Activated naive CD4-positive, alpha-beta T cell treated with anti-CD3 and anti-CD28 coated beads, Interleukin-2, amount 10 ng/mL, durations not matched to agents 7 days and 5 days (primary cell): ENCODE measurements around the gene ARID3B.
"Not testable (repeated sequence)": the region's sequence is repeated elsewhere in the genome, so short reads cannot be mapped to it uniquely, and the experiment has no call there.

Experiments
- CTCF ChIA-PET: fragments of 350-600 bp; sonication (Branson Sonifier 250); formaldehyde crosslinking; loops from one replicate; lab custom pipeline; 2021; ENCODE audit warnings: antibody characterized with exemption; lab: Charles Lee
- DNase-seq: peaks from one replicate; pipeline ENCODE4 v3.0.0-alpha.2; 2020
- H3K27ac Mint-ChIP-seq: one replicate; pipeline ENCODE4 v1.8.0; 2021; ENCODE audit warnings: mild to moderate bottlenecking, moderate library complexity, mixed read lengths
- H3K27me3 Mint-ChIP-seq: one replicate; pipeline ENCODE4 v1.8.0; 2021; ENCODE audit warnings: mild to moderate bottlenecking, mixed read lengths
- H3K36me3 Mint-ChIP-seq: one replicate; pipeline ENCODE4 v1.8.0; 2021; ENCODE audit warnings: mixed read lengths
- H3K4me1 Mint-ChIP-seq: one replicate; pipeline ENCODE4 v1.8.0; 2021; ENCODE audit warnings: mixed read lengths
- H3K4me3 Mint-ChIP-seq: one replicate; pipeline ENCODE4 v1.8.0; 2021; ENCODE audit warnings: mild to moderate bottlenecking, moderate library complexity, mixed read lengths
- H3K9me3 Mint-ChIP-seq: one replicate; pipeline ENCODE4 v1.8.0; 2021; ENCODE audit warnings: mixed read lengths

The ARID3B gene

GRCh38 chr15:74540761-74541493, at the start of gene ARID3B:
ARID3B (plus strand) TSS chr15:74541220; CDS start chr15:74543937, 2,717 bp downstream.
- Mint-ChIP-seq H3K36me3 (peaks cover 36% of the 10 kb centered on the region), H3K4me3 (peak within 1 kb of the TSS; percentile 93), H3K27ac (peak within 1 kb of the TSS; percentile 97), H3K4me1 (peaks cover 53% of the 10 kb centered on the region), H3K9me3 (no peaks in the 10 kb centered on the region), H3K27me3 (no peaks in the 10 kb centered on the region)
- CTCF ChIA-PET, result interaction anchor here (1.7 to 2.2 kb wide), 2 partner anchors 77 to 165 kb away, joined by 6 to 11 read pairs; no protein-coding TSS in a partner anchor
- peak; percentile 98 for DNase-seq

- no peak for DNase-seq
- Mint-ChIP-seq H3K36me3 (peaks cover 3% of the 10 kb centered on the region), H3K4me3 (no peak overlapping the region), H3K9me3 (no peaks in the 10 kb centered on the region), H3K27me3 (no peaks in the 10 kb centered on the region), H3K27ac (no peak overlapping the region), H3K4me1 (no peaks in the 10 kb centered on the region)
- CTCF ChIA-PET, result no interaction called here
These were observed 44.4 kb upstream of the ARID3B start for GRCh38 chr15:74496648-74497047.

GRCh38 chr15:74497584-74497983, 43.4 kb upstream of the ARID3B start:
- Mint-ChIP-seq H3K27ac (no peak overlapping the region), H3K4me3 (no peak overlapping the region), H3K27me3 (no peaks in the 10 kb centered on the region), H3K36me3 (no peaks in the 10 kb centered on the region), H3K4me1 (no peaks in the 10 kb centered on the region), H3K9me3 (no peaks in the 10 kb centered on the region)
- DNase-seq, result no peak
- CTCF ChIA-PET, result no interaction called here

- H3K27me3 Mint-ChIP-seq, result no peaks in the 10 kb centered on the region
- peaks cover 8% of the 10 kb centered on the region for H3K36me3 Mint-ChIP-seq
- DNase-seq, result no peak
- H3K4me1 Mint-ChIP-seq, result no peaks in the 10 kb centered on the region
- H3K4me3 Mint-ChIP-seq, result no peak overlapping the region
- no peak overlapping the region for H3K27ac Mint-ChIP-seq
- CTCF ChIA-PET, result interaction anchor here (1.2 kb wide), 1 partner anchor 10 kb away, joined by 4 read pairs; no protein-coding TSS in a partner anchor
- no peaks in the 10 kb centered on the region for H3K9me3 Mint-ChIP-seq
These were observed 41.7 kb upstream of the ARID3B start for GRCh38 chr15:74499366-74499765.

GRCh38 chr15:74500401-74500800, 40.6 kb upstream of the ARID3B start:
- Mint-ChIP-seq H3K27ac (no peak overlapping the region), H3K4me1 (no peaks in the 10 kb centered on the region), H3K4me3 (no peak overlapping the region), H3K36me3 (peaks cover 8% of the 10 kb centered on the region), H3K27me3 (no peaks in the 10 kb centered on the region), H3K9me3 (no peaks in the 10 kb centered on the region)
- CTCF ChIA-PET, result interaction anchor here (0.5 kb wide), 1 partner anchor 59 kb away, joined by 3 read pairs; no protein-coding TSS in a partner anchor
- no peak for DNase-seq

GRCh38 chr15:74502301-74502700, 38.7 kb upstream of the ARID3B start:
- no peak for DNase-seq
- CTCF ChIA-PET, result interaction anchor here (0.6 kb wide), 1 partner anchor 147 kb away, joined by 3 read pairs; no protein-coding TSS in a partner anchor
- H3K4me1 Mint-ChIP-seq, result no peaks in the 10 kb centered on the region
- H3K4me3 Mint-ChIP-seq, result no peak overlapping the region
- no peak overlapping the region for H3K27ac Mint-ChIP-seq
- H3K36me3 Mint-ChIP-seq, result peaks cover 8% of the 10 kb centered on the region
- H3K9me3 Mint-ChIP-seq, result no peaks in the 10 kb centered on the region
- H3K27me3 Mint-ChIP-seq, result no peaks in the 10 kb centered on the region

- H3K4me1 Mint-ChIP-seq, result no peaks in the 10 kb centered on the region
- H3K9me3 Mint-ChIP-seq, result no peaks in the 10 kb centered on the region
These were observed 36.6 kb upstream of the ARID3B start for GRCh38 chr15:74504418-74504817.

GRCh38 chr15:74504836-74505235, 36.2 kb upstream of the ARID3B start:
- H3K27me3 Mint-ChIP-seq, result no peaks in the 10 kb centered on the region
- no peaks in the 10 kb centered on the region for H3K9me3 Mint-ChIP-seq
- H3K4me3 Mint-ChIP-seq, result no peak overlapping the region
- H3K4me1 Mint-ChIP-seq, result no peaks in the 10 kb centered on the region
- no peak for DNase-seq
- H3K27ac Mint-ChIP-seq, result no peak overlapping the region
- CTCF ChIA-PET, result no interaction called here
- H3K36me3 Mint-ChIP-seq, result peaks cover 10% of the 10 kb centered on the region

More at GRCh38 chr15:74504418-74504817, 36.6 kb upstream of the ARID3B start:
- H3K27me3 Mint-ChIP-seq, result no peaks in the 10 kb centered on the region
- no peak for DNase-seq
- H3K27ac Mint-ChIP-seq, result no peak overlapping the region
- no peak overlapping the region for H3K4me3 Mint-ChIP-seq
- peaks cover 9% of the 10 kb centered on the region for H3K36me3 Mint-ChIP-seq
- CTCF ChIA-PET, result interaction anchor here (1.1 kb wide), 1 partner anchor 130 kb away, joined by 3 read pairs; no protein-coding TSS in a partner anchor

GRCh38 chr15:74505837-74506514, 35.0 kb upstream of the ARID3B start:
- H3K36me3 Mint-ChIP-seq, result peaks cover 10% of the 10 kb centered on the region
- CTCF ChIA-PET, result no interaction called here
- H3K27me3 Mint-ChIP-seq, result no peaks in the 10 kb centered on the region
- peaks cover 2% of the 10 kb centered on the region for H3K4me1 Mint-ChIP-seq
- H3K27ac Mint-ChIP-seq, result no peak overlapping the region
- no peak overlapping the region for H3K4me3 Mint-ChIP-seq
- no peak for DNase-seq
- no peaks in the 10 kb centered on the region for H3K9me3 Mint-ChIP-seq

GRCh38 chr15:74506515-74506840, 34.5 kb upstream of the ARID3B start:
- Mint-ChIP-seq H3K4me3 (no peak overlapping the region), H3K36me3 (peaks cover 13% of the 10 kb centered on the region), H3K9me3 (no peaks in the 10 kb centered on the region), H3K4me1 (peaks cover 7% of the 10 kb centered on the region), H3K27me3 (no peaks in the 10 kb centered on the region), H3K27ac (no peak overlapping the region)
- CTCF ChIA-PET, result no interaction called here
- DNase-seq, result no peak

GRCh38 chr15:74511583-74511982, 29.4 kb upstream of the ARID3B start:
- H3K4me3 Mint-ChIP-seq, result no peak overlapping the region
- H3K27me3 Mint-ChIP-seq, result no peaks in the 10 kb centered on the region
- peaks cover 20% of the 10 kb centered on the region for H3K4me1 Mint-ChIP-seq
- peak overlapping the region; percentile 60 for H3K27ac Mint-ChIP-seq
- H3K9me3 Mint-ChIP-seq, result no peaks in the 10 kb centered on the region
- H3K36me3 Mint-ChIP-seq, result peaks cover 7% of the 10 kb centered on the region
- CTCF ChIA-PET, result no interaction called here
- no peak for DNase-seq

GRCh38 chr15:74514059-74514458, 27.0 kb upstream of the ARID3B start:
- DNase-seq, H3K27ac Mint-ChIP-seq, H3K4me3 Mint-ChIP-seq, CTCF ChIA-PET, H3K9me3 Mint-ChIP-seq, H3K36me3 Mint-ChIP-seq, H3K27me3 Mint-ChIP-seq: not testable (repeated sequence)
- peaks cover 20% of the 10 kb centered on the region for H3K4me1 Mint-ChIP-seq

- Mint-ChIP-seq H3K27ac (no peak overlapping the region), H3K27me3 (no peaks in the 10 kb centered on the region), H3K36me3 (peaks cover 2% of the 10 kb centered on the region), H3K9me3 (no peaks in the 10 kb centered on the region), H3K4me1 (peaks cover 7% of the 10 kb centered on the region), H3K4me3 (no peak overlapping the region)
- CTCF ChIA-PET, result no interaction called here
- DNase-seq, result no peak
These were observed 23.9 kb upstream of the ARID3B start for GRCh38 chr15:74517096-74517495.

- Mint-ChIP-seq H3K27me3 (no peaks in the 10 kb centered on the region), H3K9me3 (no peaks in the 10 kb centered on the region), H3K4me1 (no peaks in the 10 kb centered on the region), H3K36me3 (no peaks in the 10 kb centered on the region), H3K4me3 (no peak overlapping the region), H3K27ac (no peak overlapping the region)
- no peak for DNase-seq
- CTCF ChIA-PET, result no interaction called here
These were observed 21.7 kb upstream of the ARID3B start for GRCh38 chr15:74519311-74519710.

- CTCF ChIA-PET, result no interaction called here
- no peak overlapping the region for H3K27ac Mint-ChIP-seq
These were observed 20.6 kb upstream of the ARID3B start for GRCh38 chr15:74520407-74520806.

More at GRCh38 chr15:74520407-74520806, 20.6 kb upstream of the ARID3B start:
- no peaks in the 10 kb centered on the region for H3K9me3 Mint-ChIP-seq
- no peak for DNase-seq
- H3K27me3 Mint-ChIP-seq, result no peaks in the 10 kb centered on the region
- no peaks in the 10 kb centered on the region for H3K36me3 Mint-ChIP-seq
- H3K4me3 Mint-ChIP-seq, result no peak overlapping the region
- no peaks in the 10 kb centered on the region for H3K4me1 Mint-ChIP-seq
